Measurements from ENCODE around the gene FHAD1.

DNA sequence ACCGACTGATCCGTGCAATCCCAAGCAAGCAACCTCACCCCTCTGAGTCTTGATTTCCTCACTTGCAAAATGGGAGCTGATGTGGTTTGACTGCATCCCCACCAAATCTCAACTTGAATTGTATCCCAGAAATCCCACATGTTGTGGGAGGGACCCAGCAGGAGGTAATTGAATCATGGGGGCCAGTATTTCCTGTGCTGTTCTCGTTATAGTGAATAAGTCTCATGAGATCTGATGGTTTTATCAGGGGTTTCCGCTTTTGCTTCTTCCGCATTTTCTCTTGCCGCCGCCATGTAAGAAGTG, 58.4 kb downstream of the FHAD1 start:
- TF ChIP-seq, protein P1, sequence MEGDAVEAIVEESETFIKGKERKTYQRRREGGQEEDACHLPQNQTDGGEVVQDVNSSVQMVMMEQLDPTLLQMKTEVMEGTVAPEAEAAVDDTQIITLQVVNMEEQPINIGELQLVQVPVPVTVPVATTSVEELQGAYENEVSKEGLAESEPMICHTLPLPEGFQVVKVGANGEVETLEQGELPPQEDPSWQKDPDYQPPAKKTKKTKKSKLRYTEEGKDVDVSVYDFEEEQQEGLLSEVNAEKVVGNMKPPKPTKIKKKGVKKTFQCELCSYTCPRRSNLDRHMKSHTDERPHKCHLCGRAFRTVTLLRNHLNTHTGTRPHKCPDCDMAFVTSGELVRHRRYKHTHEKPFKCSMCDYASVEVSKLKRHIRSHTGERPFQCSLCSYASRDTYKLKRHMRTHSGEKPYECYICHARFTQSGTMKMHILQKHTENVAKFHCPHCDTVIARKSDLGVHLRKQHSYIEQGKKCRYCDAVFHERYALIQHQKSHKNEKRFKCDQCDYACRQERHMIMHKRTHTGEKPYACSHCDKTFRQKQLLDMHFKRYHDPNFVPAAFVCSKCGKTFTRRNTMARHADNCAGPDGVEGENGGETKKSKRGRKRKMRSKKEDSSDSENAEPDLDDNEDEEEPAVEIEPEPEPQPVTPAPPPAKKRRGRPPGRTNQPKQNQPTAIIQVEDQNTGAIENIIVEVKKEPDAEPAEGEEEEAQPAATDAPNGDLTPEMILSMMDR (IDR thresholded peaks at IDR 0.05 in 4 of 5, conservative IDR thresholded peaks at IDR 0.05 in 1 of 5) = no peak
- no peak for TF ChIP-seq POLR2A (IDR thresholded peaks at IDR 0.05)
